ENCODE results near the gene NDUFA6. TPM values are rescaled to one million over a fixed set of nuclear protein-coding genes. Genes with fewer than 3 reads are reported as not detected.

NDUFA6 gene
- 13.3 and 17.6 TPM in 2 replicates for total RNA-seq (2013; cell fraction: nucleolus; rRNA removed)
- 87.9 and 94.9 TPM in 2 replicates for total RNA-seq (2014; rRNA removed)
- 104 and 116 TPM in 2 replicates for total RNA-seq (2014; rRNA removed; fragmentation: Illumina TruSeq; extraction: Trizol)
- 85.9 and 101 TPM in 2 replicates for total RNA-seq (2021)
- 103 TPM for polyA plus RNA-seq (2011; ENCODE audit: low read depth)
- polyA plus RNA-seq (2011; rRNA removed) = 134 and 200 TPM in 2 replicates
- polyA plus RNA-seq (2011; cell fraction: cytosol; rRNA removed) = 80.6 and 92.9 TPM in 2 replicates
- polyA plus RNA-seq (2011; cell fraction: nucleus; rRNA removed) = 48.1 and 55.6 TPM in 2 replicates
- polyA plus RNA-seq (2012) = 72.0 and 103 TPM in 2 replicates
- polyA plus RNA-seq (2014; fragmentation: Illumina TruSeq; extraction: Trizol) = 67.2 and 92.3 TPM in 2 replicates
- polyA plus RNA-seq (2014; fragmentation: Nextera tagmentation; extraction: Ambion mirVana) = 100 to 1,000 TPM; 473 to 511 TPM
- polyA plus RNA-seq (2014; rRNA removed) = 123 and 124 TPM in 2 replicates
- polyA plus RNA-seq (2016; fragmentation: Nextera tagmentation; extraction: Ambion mirVana) = 100 to 1,000 TPM; 302 to 320 TPM
- 20.6 and 28.6 TPM in 2 replicates for polyA minus RNA-seq (2011; rRNA and poly(A)+ RNA removed)
- 13.6 and 15.0 TPM in 2 replicates for polyA minus RNA-seq (2011; cell fraction: cytosol; rRNA and poly(A)+ RNA removed)
- 7.3 and 11.1 TPM in 2 replicates for polyA minus RNA-seq (2011; cell fraction: nucleus; rRNA and poly(A)+ RNA removed)
- percentile 93 among the genes with signal in this experiment for Bru-seq, nascent RNA
- percentile 96 among the genes with signal in this experiment for BruChase-seq, experiment 1, labeled RNA remaining after a 6-hour chase
- percentile 93 among the genes with signal in this experiment for BruChase-seq, experiment 2, labeled RNA remaining after a 2-hour chase
- long read RNA-seq, experiment 1, transcript NDUFA6-202 (3 exons, 1,256 nt) = major isoform, 152 of 154 reads
- long read RNA-seq, experiment 1, partial matches to known transcripts = 0 of 154 reads
- long read RNA-seq, experiment 1, other reads (novel, unspliced or antisense) = 1 of 154 reads
- long read RNA-seq, experiment 2, transcript NDUFA6-202 (3 exons, 1,256 nt) = major isoform, 303 of 309 reads
- long read RNA-seq, experiment 2, partial matches to known transcripts = 6 of 309 reads
- long read RNA-seq, experiment 2, other reads (novel, unspliced or antisense) = 0 of 309 reads

- ChIA-PET CTCF (interaction anchor here (0.6 to 4.0 kb wide), 39 partner anchors 9 to 406 kb away, joined by 3 to 36 read pairs (median 4); partner anchors contain the start of genes SMDT1 and SMIM45), RAD21 (ENCODE audit: unreplicated experiment) (interaction anchor here (0.6 to 5.6 kb wide), 28 partner anchors 11 to 523 kb away, joined by 3 to 32 read pairs (median 4); partner anchors contain the start of genes CENPM, NFAM1, SMDT1 and SMIM45), SMC1A (ENCODE audit: uncharacterized antibody, unreplicated experiment) (interaction anchor here (0.9 to 4.3 kb wide), 25 partner anchors 9 to 383 kb away, joined by 3 to 29 read pairs (median 5); partner anchors contain the start of gene SMDT1), POLR2A (interaction anchor here (0.6 to 4.6 kb wide), 19 partner anchors 12 to 524 kb away, joined by 3 to 47 read pairs (median 3); partner anchors contain the start of genes NAGA, POLDIP3 and SMDT1)
- DNase-seq (ENCODE audit: low read depth, low spot score) (peak; percentile 99), ATAC-seq (peak; percentile 95), FAIRE-seq (peak; percentile 96)
- H3K4me3 ChIP-seq = peak within 1 kb of the TSS; percentile 82
- no peaks in the 10 kb centered on the region for H4K20me1 ChIP-seq (ENCODE audit: control insufficient read depth, insufficient read depth)
- TSS peak; percentile 74 for BruUV-seq (replicated peaks)
- peak within 1 kb of the TSS; percentile 88 for H2AFZ ChIP-seq (ENCODE audit: control insufficient read depth, low read depth, low read length)
- intact Hi-C loops (cut with micrococcal nuclease; ENCODE audit: unreplicated experiment) = loop anchor here (1.0 to 10.0 kb wide), 3 partner anchors 124 to 524 kb away; partner anchors contain the start of gene POLDIP3
- peaks cover 23% of the 10 kb centered on the region for H3K79me2 ChIP-seq (ENCODE audit: control insufficient read depth, insufficient read depth, low read length)
- H3K36me3 ChIP-seq (ENCODE audit: control insufficient read depth in 2 of 2, insufficient read depth in 2 of 2, low read length in 1 of 2) = peaks cover 0 to 3% of the 10 kb centered on the region in 2 experiments; a peak in 2 of 4 replicates
- peak within 1 kb of the TSS; percentile 87 for H3K27ac ChIP-seq (ENCODE audit: control insufficient read depth, insufficient read depth)
- WGBS (ENCODE audit: insufficient coverage, insufficient replicate concordance, low lambda C conversion rate, missing lambda C conversion rate) = 1% methylated on average over 71 of the region's 71 CpGs
- H3K9ac ChIP-seq (ENCODE audit: control insufficient read depth, insufficient read depth, low read length) = peak within 1 kb of the TSS; percentile 91
- H3K4me2 ChIP-seq (ENCODE audit: control insufficient read depth, insufficient read depth) = peak within 1 kb of the TSS; percentile 96
- in situ Hi-C loops (cut with MboI) = no loop called here
- H3K4me1 ChIP-seq (ENCODE audit: control insufficient read depth, insufficient read depth, low read length) = 0 out of 2 replicates have a peak, but pooled peaks cover 3% of the 10 kb centered on the region
- H3K9me3 ChIP-seq (replicated peaks; ENCODE audit: control insufficient read depth, insufficient read depth, low read length) = peaks cover 2% of the 10 kb centered on the region; the same call in 2 of the 3 replicates
- no peaks in the 10 kb centered on the region for H3K27me3 ChIP-seq (replicated peaks in 1 of 2; ENCODE audit: control insufficient read depth in 2 of 2, insufficient read depth in 2 of 2, low read length in 1 of 2)
- TF ChIP-seq REST (IDR thresholded peaks at IDR 0.05; ENCODE audit: low read depth, low read length) (no peak), ZBED1 (IDR thresholded peaks at IDR 0.05; ENCODE audit: borderline replicate concordance) (no peak), BACH1 (IDR thresholded peaks at IDR 0.05; ENCODE audit: borderline replicate concordance) (peak; percentile 66), CBFB (IDR thresholded peaks at IDR 0.05; ENCODE audit: low read depth) (peak; percentile 77; the same call in 1 of the 2 replicates), CTCF (IDR thresholded peaks at IDR 0.05 in 2 of 3, conservative IDR thresholded peaks at IDR 0.05 in 1 of 3; ENCODE audit: control insufficient read depth in 2 of 3, extremely low read depth in 1 of 3, insufficient read depth in 1 of 3, low read depth in 3 of 3, low read length in 3 of 3) (peak; percentile 95 to 99 (median 96); a peak in 5 of 6 replicates), EED (IDR thresholded peaks at IDR 0.05; ENCODE audit: low read depth) (no peak), E2F8 (IDR thresholded peaks at IDR 0.05; ENCODE audit: low read depth, partially characterized antibody) (no peak)
Measured at GRCh38 chr22:42090596-42091454, at the start of gene NDUFA6. Gene NDUFA6 (minus strand): TSS chr22:42090772. CDS start chr22:42090744, 28 bp downstream.

Measured in GM12878 (cell line).